ENCODE results near the gene G6PC1.
"Not testable (repeated sequence)": the region's sequence is repeated elsewhere in the genome, so short reads cannot be mapped to it uniquely, and the experiment has no call there.

The G6PC1 gene

DNA sequence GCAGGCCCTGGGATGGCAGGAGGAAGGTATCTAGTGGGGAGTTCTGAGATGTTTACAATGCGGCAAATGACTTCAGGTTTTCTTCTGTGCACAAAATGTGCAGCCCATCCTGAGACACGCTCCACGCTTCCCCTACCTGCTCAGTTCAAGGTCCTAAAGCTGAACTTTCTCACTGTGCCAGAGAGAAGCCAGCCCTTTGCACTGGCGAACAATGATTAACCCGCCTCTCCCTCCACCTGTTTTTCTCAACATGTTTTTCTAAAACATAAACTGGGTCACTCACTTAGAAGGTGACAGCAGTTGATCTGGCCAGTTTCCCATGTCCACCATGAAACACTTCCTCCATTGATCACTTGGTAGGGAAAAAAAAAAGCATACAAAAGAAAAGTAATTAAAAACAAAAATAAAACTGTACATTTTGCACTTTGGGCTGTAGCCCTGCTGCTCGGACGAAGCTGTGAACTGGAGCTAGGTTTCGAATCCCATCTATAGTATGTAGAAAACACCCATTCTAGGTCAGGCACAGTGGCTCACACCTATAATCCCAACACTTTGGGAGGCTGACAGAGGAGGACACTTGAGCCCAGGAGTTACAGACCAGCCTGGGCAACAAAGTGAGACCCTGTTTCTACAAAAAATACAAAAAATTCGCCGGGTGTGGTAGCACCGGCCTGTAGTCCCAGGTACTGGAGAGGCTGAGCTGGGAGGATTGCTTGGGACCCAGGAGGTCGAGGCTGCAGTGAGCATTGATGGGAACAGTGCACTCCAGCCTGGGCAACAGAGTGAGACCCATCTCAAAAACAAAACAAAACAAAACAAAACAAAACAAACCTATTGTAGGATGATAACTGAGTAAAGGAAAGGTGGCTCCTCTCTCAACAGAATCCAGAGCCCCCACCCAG, 6.1 kb upstream of the G6PC1 start:
- Histone ChIP-seq H3K36me3 (ENCODE audit: control insufficient read depth, insufficient read depth, low read length) (no peaks in the 10 kb centered on the region), H3K4me3 (ENCODE audit: low read length) (no peak overlapping the region), H3K27ac (ENCODE audit: low read depth, low read length) (no peak overlapping the region), H3K4me1 (ENCODE audit: control insufficient read depth, insufficient read depth, low read length) (peaks cover 10% of the 10 kb centered on the region), H3K9ac (ENCODE audit: low read length) (no peak overlapping the region), H3K27me3 (ENCODE audit: control insufficient read depth, insufficient read depth, low read length) (no peaks in the 10 kb centered on the region)

DNA sequence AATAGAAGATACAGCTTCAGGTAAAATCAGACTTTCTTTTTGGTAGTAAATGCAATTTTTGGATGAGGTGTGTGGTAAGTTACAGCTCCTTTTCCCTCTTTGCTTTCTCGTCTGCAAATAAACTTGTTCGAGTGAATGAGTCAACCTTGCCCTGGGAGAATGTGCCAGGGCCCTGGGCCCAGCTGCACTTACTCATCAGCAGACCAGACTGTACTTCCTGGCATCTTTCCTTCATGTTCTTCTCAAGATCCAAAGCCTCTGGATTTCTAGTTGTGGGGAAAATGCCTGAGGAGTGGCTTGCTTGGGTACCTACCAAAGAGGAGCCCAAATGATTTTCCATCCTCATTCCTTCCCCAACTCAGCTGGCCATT, 5.4 kb upstream of the G6PC1 start:
- Histone ChIP-seq H3K36me3 (ENCODE audit: control insufficient read depth, insufficient read depth, low read length) (no peaks in the 10 kb centered on the region), H3K27ac (ENCODE audit: low read depth, low read length) (peak overlapping the region; percentile 18), H3K4me3 (ENCODE audit: low read length) (no peak overlapping the region), H3K27me3 (ENCODE audit: control insufficient read depth, insufficient read depth, low read length) (no peaks in the 10 kb centered on the region), H3K4me1 (ENCODE audit: control insufficient read depth, insufficient read depth, low read length) (peaks cover 10% of the 10 kb centered on the region), H3K9ac (ENCODE audit: low read length) (no peak overlapping the region)

DNA sequence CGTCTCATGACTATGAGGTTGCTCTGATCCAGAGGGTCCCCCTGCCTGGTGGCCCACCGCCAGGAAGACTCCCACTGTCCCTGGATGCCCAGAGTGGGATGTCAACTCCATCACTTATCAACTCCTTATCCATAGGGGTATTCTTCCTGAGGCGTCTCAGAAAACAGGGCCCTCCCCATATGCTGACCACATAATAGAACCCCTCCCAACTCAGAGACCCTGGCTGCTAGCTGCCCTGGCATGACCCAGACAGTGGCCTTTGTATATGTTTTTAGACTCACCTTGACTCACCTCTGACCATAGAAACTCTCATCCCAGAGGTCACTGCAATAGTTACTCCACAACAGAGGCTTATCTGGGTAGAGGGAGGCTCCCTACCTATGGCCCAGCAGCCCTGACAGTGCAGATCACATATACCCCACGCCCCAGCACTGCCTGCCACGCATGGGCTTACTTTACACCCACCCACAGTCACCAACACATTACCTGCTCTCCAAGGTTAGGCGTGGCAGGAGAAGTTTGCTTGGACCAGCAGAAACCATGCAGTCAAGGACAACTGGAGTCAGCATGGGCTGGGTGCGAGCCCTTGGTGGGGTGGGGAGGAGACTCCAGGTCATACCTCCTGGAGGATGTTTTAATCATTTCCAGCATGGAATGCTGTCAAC, 2.3 kb upstream of the G6PC1 start:
- H3K27me3 ChIP-seq (ENCODE audit: control insufficient read depth, insufficient read depth, low read length): peaks cover 2% of the 10 kb centered on the region
- no peak overlapping the region for H3K27ac ChIP-seq (ENCODE audit: low read depth, low read length)
- H3K4me1 ChIP-seq (ENCODE audit: control insufficient read depth, insufficient read depth, low read length): no peaks in the 10 kb centered on the region
- no peak overlapping the region for H3K4me3 ChIP-seq (ENCODE audit: low read length)
- H3K9ac ChIP-seq (ENCODE audit: low read length): no peak overlapping the region
- no peaks in the 10 kb centered on the region for H3K36me3 ChIP-seq (ENCODE audit: control insufficient read depth, insufficient read depth, low read length)

DNA sequence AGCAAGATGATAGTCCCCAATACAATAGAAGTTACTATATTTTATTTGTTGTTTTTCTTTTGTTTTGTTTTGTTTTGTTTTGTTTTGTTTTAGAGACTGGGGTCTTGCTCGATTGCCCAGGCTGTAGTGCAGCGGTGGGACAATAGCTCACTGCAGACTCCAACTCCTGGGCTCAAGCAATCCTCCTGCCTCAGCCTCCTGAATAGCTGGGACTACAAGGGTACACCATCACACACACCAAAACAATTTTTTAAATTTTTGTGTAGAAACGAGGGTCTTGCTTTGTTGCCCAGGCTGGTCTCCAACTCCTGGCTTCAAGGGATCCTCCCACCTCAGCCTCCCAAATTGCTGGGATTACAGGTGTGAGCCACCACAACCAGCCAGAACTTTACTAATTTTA, 618 bp upstream of the G6PC1 start:
- H3K27ac ChIP-seq (ENCODE audit: low read depth, low read length); H3K4me1 ChIP-seq (ENCODE audit: control insufficient read depth, insufficient read depth, low read length); H3K36me3 ChIP-seq (ENCODE audit: control insufficient read depth, insufficient read depth, low read length); H3K27me3 ChIP-seq (ENCODE audit: control insufficient read depth, insufficient read depth, low read length); H3K9ac ChIP-seq (ENCODE audit: low read length); H3K4me3 ChIP-seq (ENCODE audit: low read length): not testable (repeated sequence)

DNA sequence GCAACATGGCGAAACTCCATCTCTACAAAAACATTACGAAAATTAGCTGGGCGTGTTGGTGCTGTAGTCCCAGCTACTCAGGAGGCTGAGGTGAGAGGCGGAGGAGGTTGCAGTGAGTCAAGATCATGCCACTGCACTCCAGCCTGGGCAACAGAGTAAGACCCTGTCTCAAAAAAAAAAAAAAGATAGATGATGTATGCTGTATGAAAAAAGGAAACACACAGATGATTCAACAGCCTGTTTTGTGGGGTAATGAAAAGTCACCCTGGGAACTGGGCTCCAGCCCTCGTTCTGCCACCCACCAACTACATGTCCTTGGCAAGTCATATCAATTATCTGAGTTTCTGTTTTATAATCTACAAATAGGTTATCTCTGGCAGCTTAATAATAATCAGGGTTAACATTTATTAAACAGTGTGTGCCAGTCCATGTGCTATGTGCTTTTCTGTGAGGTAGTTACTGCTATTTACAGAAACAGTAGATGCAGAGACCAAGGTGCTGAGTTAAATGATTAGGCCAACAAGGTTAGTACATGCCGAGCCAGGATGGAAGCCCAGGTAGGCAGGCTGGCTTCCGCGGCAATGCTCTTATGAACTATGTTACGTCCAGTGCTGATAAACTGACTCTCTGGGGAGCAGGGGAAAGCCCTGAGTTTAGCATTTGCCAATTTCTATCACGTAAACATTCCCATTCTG, 1.1 kb downstream of the G6PC1 start:
- no peak overlapping the region for H3K27ac ChIP-seq (ENCODE audit: low read depth, low read length)
- no peaks in the 10 kb centered on the region for H3K4me1 ChIP-seq (ENCODE audit: control insufficient read depth, insufficient read depth, low read length)
- H3K4me3 ChIP-seq (ENCODE audit: low read length): no peak overlapping the region
- H3K27me3 ChIP-seq (ENCODE audit: control insufficient read depth, insufficient read depth, low read length): peaks cover 2% of the 10 kb centered on the region
- no peak overlapping the region for H3K9ac ChIP-seq (ENCODE audit: low read length)
- H3K36me3 ChIP-seq (ENCODE audit: control insufficient read depth, insufficient read depth, low read length): no peaks in the 10 kb centered on the region

DNA sequence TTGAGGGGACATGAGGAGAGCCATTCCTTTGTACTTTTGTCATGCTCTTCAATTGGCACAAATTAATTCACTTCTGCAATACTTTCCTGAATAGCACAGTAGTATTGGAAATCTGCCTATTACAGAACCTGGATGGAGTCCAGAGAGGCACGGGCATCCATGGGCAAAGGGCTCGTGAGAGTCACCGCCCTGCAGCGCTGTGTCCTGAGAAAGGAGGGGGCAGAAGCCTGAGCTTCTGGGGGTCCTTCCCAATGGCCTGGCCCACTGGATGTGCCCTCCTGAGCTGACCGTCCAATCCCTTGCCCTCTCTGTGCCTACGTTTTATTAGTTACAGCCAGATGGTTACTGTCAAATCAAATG, 3.5 kb downstream of the G6PC1 start:
- Histone ChIP-seq H3K4me3 (ENCODE audit: low read length) (no peak overlapping the region), H3K9ac (ENCODE audit: low read length) (no peak overlapping the region), H3K36me3 (ENCODE audit: control insufficient read depth, insufficient read depth, low read length) (no peaks in the 10 kb centered on the region), H3K27me3 (ENCODE audit: control insufficient read depth, insufficient read depth, low read length) (peaks cover 2% of the 10 kb centered on the region), H3K27ac (ENCODE audit: low read depth, low read length) (no peak overlapping the region), H3K4me1 (ENCODE audit: control insufficient read depth, insufficient read depth, low read length) (no peaks in the 10 kb centered on the region)

DNA sequence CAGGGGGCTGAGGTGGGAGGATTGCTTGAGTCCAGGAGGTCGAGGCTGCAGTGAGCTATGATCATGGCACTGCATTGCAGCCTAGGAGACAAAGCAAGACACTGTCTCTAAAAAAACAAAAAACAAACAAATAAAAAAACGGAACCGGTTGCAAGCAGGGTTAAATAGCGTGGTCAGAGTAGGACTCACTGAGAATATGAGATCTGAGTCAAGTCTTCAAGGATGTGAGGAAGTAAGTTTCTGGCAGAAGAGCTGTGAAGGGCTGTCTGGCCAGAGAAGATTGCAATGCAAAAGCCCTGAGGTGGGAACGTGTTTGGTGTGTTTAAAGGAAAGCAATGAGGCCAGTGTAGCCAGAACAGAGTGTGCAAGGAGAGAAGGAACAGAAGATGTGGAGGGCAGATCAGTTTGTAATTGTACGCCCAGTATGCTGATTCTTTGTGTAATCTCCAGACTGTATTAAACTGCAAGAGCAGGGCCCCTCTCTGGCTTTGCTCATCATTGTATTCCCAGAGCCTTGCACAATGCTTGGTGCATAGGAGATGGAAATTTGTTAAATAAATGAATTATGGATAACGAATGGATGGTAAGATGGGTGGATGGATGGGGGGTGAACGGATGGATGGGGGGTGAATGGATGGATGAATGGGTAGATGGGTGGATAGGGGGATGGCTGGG, 6.3 kb downstream of the G6PC1 start:
- no peaks in the 10 kb centered on the region for H3K36me3 ChIP-seq (ENCODE audit: control insufficient read depth, insufficient read depth, low read length)
- H3K27me3 ChIP-seq (ENCODE audit: control insufficient read depth, insufficient read depth, low read length): peaks cover 9% of the 10 kb centered on the region
- no peaks in the 10 kb centered on the region for H3K4me1 ChIP-seq (ENCODE audit: control insufficient read depth, insufficient read depth, low read length)
- no peak overlapping the region for H3K9ac ChIP-seq (ENCODE audit: low read length)
- H3K27ac ChIP-seq (ENCODE audit: low read depth, low read length): no peak overlapping the region
- no peak overlapping the region for H3K4me3 ChIP-seq (ENCODE audit: low read length)

DNA sequence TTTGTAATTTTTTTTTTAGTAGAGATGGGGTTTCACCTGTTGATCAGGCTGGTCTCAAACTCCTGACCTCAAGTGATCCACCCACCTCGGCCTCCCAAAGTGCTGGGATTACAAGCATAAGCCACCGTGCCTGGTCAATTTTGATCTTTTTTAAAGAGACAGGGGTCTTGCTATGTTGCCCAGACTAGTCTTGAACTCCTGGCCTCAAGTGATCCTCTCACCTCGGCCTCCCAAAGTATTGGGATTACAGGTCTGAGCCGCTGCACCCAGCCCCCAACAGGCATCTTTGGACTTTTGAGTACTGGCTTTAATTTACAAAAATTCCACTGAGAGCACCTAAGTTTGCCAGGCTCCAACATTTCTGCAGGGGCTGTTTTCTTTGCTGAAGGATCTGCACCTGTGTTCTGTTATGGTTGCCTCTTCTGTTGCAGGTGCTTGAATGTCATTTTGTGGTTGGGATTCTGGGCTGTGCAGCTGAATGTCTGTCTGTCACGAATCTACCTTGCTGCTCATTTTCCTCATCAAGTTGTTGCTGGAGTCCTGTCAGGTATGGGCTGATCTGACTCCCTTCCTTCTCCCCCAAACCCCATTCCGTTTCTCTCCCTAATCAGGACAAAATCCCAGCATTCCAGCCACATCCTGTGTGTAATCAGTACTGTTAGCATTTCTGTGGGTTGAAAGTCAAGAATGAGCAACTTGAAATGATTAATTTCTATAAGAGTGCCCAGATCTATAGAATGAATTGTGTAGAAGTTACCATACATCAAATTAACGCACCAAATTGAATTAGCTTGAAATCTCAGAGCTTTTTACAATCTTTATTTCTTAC, 8.5 kb downstream of the G6PC1 start:
- Histone ChIP-seq H3K4me1 (ENCODE audit: control insufficient read depth, insufficient read depth, low read length) (no peaks in the 10 kb centered on the region), H3K4me3 (ENCODE audit: low read length) (no peak overlapping the region), H3K36me3 (ENCODE audit: control insufficient read depth, insufficient read depth, low read length) (no peaks in the 10 kb centered on the region), H3K9ac (ENCODE audit: low read length) (no peak overlapping the region), H3K27me3 (ENCODE audit: control insufficient read depth, insufficient read depth, low read length) (peaks cover 9% of the 10 kb centered on the region), H3K27ac (ENCODE audit: low read depth, low read length) (no peak overlapping the region)

DNA sequence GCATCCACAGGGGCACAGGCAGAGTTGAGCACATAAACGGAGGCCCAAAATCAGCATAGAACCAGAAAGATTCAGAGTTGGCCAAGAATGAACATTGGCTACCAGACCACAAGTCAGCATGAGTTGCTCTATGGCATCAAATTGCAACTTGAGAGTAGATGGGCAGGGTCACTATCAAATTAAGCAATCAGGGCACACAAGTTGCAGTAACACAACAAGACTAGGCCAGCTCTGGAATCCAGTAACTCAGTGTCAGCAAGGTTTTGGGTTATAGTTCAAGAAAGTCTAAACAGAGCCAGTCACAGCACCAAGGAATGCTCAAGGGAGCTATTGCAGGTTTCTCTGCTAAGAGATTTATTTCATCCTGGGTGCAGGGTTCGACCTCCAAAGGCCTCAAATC, 12.9 kb downstream of the G6PC1 start:
- Histone ChIP-seq H3K27me3 (ENCODE audit: control insufficient read depth, insufficient read depth, low read length) (peaks cover 9% of the 10 kb centered on the region), H3K36me3 (ENCODE audit: control insufficient read depth, insufficient read depth, low read length) (no peaks in the 10 kb centered on the region), H3K27ac (ENCODE audit: low read depth, low read length) (no peak overlapping the region), H3K4me3 (ENCODE audit: low read length) (no peak overlapping the region), H3K4me1 (ENCODE audit: control insufficient read depth, insufficient read depth, low read length) (no peaks in the 10 kb centered on the region), H3K9ac (ENCODE audit: low read length) (no peak overlapping the region)

DNA sequence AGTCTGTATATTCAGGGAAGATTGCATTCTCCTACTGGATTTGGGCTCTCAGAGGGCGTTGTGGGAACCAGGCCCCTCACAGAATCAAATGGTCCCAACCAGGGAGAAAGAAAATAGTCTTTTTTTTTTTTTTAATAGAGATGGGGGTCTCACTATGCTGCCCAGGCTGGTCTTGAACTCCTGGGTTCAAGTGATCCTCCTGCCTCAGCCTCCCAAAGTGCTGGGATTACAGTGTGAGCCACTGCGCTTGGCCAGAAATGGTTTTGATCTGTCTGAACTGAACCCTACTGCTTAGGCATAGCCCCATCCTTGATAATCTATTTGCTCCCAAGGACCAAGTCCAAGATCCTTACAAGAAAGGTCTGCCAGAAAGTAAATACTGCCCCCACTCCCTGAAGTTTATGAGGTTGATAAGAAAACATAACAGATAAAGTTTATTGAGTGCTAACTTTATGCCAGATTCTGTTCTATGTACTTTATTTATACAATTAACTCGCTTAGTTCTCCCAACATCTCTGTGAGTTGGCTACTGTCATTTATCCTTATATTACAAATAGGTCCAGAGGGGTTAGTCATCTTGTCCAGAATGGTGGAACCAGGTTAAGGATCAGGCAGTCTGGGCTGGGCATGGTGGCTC, 13.5 kb downstream of the G6PC1 start:
- Histone ChIP-seq H3K36me3 (ENCODE audit: control insufficient read depth, insufficient read depth, low read length) (no peaks in the 10 kb centered on the region), H3K9ac (ENCODE audit: low read length) (no peak overlapping the region), H3K4me3 (ENCODE audit: low read length) (no peak overlapping the region), H3K4me1 (ENCODE audit: control insufficient read depth, insufficient read depth, low read length) (no peaks in the 10 kb centered on the region), H3K27ac (ENCODE audit: low read depth, low read length) (no peak overlapping the region), H3K27me3 (ENCODE audit: control insufficient read depth, insufficient read depth, low read length) (peaks cover 9% of the 10 kb centered on the region)

DNA sequence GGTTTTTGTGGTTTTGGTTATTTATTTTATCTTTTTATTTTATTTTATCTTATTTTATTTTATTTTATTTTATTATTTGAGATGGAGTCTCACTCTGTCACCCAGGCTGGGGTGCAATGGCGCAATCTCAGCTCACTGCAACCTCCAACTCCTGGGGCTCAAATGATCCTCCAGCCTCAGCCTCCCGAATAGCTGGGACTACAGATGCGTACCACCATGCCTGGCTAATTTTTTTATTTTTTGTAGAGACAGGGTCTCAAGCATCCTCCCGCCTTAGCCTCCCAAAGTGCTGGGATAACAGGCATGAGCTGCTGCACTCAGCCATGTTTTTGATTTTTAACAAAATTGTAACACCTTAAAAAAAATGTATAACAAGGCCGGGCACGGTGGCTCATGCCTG, 14.7 kb downstream of the G6PC1 start:
- not testable (repeated sequence) for H3K27me3 ChIP-seq (ENCODE audit: control insufficient read depth, insufficient read depth, low read length); H3K27ac ChIP-seq (ENCODE audit: low read depth, low read length); H3K36me3 ChIP-seq (ENCODE audit: control insufficient read depth, insufficient read depth, low read length); H3K9ac ChIP-seq (ENCODE audit: low read length); H3K4me1 ChIP-seq (ENCODE audit: control insufficient read depth, insufficient read depth, low read length); H3K4me3 ChIP-seq (ENCODE audit: low read length)
